DMS53 treated with DMSO at 0.1 percent for 48 hours (cell line): ENCODE results near the gene KIF26B.
"Not testable (repeated sequence)": the region's sequence is repeated elsewhere in the genome, so short reads cannot be mapped to it uniquely, and the experiment has no call there.

Experiments used
- DNase-seq: peaks from one replicate; lab custom pipeline; 2025; ENCODE audit not compliant: unreplicated experiment; lab: John Stamatoyannopoulos, UW

The KIF26B gene

DNA sequence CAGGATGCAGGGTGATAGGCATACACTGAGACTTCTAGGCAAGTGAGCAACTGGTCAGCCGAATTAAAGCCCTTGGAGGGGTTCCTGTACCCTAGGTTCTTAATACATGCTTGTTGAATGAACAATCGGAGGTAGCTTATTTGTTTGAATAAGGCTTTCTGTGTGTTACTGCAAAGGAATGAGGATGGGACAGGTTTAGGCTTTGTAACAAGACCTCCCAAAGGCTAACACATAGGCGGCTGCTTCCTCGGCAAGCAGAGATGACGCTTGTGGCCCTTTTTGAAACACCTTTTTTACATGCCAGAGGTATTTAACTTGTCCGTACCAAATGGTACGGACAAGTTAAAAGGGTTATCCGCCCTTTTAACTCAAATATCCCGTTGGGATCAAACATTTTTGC, 511.6 kb downstream of the KIF26B start:
- no peak for DNase-seq

DNA sequence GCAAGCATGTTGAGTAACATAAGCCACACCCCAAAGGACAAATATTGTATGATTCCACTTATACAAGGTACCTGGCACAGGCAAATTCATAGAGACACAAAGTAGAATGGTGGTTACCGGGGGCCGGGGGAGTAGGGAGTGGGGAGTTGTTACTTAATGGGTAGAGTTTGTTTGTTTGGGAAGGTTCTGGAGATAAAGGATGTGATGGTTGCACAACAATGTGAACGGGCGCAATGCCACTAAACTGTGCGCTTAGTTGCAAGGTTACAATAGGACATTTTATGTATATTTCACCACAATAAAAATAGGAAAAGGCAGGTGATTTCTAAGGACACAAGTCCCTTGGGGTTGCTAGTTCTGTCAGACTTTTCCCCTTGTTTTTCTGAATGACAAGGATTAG, 516.6 kb downstream of the KIF26B start:
- DNase-seq: no peak

- no peak for DNase-seq
Observed at GRCh38 chr1:245671966-245672767, 517.4 kb downstream of the KIF26B start.

GRCh38 chr1:245672836-245673656, 518.3 kb downstream of the KIF26B start:
- not testable (repeated sequence) for DNase-seq

DNA sequence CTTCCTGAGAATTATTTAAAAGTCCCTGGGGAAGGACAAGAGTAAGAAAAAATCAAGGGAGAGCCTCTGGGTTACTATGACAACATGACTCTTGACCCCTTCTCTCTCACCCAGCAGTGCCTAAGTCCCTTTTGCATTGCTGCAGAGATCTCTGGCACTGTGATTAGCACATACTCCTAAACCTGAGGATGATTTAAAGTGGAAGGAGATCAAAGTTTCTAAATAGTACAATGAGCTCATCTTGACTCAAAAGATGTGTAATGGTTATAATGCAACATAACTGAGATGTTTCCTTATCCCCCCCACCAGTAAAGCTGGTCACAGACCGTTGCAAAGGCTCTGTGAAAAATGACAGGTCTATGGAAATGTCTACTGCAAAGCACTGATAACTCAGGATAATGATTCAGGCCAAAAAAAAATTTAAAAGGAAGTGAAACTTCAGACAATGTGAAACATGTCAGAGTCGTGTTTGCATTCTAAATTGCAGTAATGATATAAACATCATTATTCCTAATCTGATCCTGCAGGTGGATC, 519.2 kb downstream of the KIF26B start:
- DNase-seq: no peak

DNA sequence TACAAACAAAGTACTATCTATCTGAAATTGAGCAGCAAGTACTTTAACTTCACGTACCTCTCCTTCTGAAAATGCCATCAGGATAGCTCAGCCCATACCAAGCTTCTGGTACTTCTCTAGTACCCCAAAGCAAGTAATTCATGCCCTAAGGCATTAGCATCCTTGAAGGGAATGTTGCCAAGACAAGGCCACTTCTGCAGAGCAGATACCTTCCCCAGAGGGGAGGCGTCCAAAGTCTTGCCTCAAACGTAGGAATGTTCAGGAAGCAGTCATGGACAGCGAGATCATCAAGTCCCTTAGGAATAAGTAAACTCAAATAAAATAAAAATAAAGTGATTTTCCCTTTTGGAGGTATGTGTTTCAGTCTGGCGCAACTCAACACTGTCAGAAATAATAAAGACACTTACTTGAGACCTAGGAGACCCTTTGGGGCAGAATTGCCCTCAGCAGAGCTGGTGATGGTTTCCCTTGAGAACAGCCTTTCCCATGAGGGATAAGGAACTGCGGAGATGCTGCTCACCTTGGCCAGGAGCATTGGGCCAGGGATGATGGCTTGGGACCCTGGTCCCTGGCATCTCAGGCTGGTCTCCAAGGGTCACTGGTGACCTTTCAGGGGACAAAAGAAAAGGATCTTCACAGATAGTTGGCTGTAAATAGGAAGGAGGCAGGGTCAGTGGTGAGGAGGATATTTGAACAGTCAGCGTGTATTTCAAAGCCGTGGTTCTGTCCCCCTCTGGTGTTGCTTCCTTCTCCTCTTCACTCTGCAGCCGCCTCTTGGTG, 522.9 kb downstream of the KIF26B start:
- DNase-seq: no peak

- DNase-seq: no peak
Observed at GRCh38 chr1:245678860-245679411, 524.2 kb downstream of the KIF26B start.

GRCh38 chr1:245679821-245680780, 525.3 kb downstream of the KIF26B start:
- DNase-seq: no peak

GRCh38 chr1:245682638-245683628, 528.1 kb downstream of the KIF26B start:
- no peak for DNase-seq

DNA sequence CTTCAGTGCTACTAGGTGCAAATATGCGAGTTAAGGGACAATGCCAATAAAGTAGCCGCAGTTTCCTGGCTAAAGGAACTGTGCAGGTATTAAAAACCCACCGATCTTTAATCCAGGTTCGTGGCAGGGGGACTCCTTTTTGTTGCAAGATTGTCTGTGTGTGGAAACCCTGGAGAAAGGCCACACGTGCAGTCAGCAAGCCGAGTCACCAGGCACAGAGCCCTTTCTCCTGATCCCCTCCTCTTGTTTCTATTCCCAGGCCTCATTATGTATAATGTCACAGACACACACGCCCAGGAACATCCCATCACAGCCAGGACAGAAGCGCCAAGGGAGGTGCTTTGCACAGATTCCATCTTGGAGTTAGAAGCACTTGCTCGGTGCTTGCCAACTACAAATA, 528.9 kb downstream of the KIF26B start:
- DNase-seq: no peak

GRCh38 chr1:245684166-245684565, 529.4 kb downstream of the KIF26B start:
- DNase-seq: no peak

DNA sequence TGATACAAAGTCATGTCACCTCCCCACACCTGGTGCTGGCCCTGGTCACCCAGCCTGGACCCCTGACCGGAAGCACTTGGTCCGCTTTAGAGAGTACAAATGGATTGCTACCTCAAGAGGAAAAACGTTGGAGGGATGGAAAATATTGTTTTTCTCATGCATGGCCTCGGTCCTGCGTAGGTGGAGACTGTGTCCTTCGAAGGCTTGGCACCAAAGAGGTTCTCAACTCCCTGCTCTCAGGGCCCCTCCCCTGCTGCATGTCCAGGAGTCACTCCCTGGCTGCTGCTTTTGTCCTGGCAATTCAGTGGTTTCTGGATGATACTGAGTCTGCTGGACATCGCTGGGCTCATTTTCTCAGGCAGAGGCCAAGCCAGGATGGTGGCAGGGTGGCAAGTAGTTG, 529.8 kb downstream of the KIF26B start:
- no peak for DNase-seq

DNA sequence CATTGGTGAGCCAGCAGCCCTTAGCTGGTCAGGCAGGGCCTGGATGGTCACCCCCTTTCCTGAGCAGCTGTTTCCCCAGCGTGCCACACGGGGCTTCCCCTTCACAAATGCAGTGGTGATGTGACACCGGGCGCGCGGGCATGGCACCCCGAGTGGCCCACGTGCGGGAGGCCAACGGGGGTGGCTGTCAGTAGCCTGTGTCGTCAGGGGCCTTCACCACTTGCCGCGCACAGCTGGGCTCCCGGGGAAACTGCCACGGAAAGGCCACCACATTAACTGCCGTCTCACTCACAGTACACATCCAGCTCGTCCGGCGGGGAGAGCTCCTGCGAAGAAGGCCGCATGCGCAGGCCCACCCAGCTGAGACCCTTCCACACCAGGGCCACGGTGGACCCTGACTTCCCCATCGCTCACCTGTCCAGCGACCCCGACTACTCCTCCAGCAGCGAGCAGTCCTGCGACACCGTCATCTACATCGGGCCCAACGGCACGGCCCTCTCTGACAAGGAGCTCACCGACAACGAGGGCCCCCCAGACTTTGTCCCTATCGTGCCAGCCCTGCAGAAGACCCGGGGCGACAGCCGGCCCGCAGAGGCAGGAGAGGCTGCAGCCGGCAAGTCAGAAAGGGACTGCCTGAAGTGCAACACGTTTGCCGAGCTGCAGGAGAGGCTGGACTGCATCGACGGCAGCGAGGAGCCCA, 530.5 kb downstream of the KIF26B start:
- DNase-seq: no peak

- DNase-seq: no peak
Observed at GRCh38 chr1:245686006-245686405, 531.2 kb downstream of the KIF26B start.

- no peak for DNase-seq
Observed at GRCh38 chr1:245686446-245687030, 531.8 kb downstream of the KIF26B start.

GRCh38 chr1:245687152-245687635, 532.4 kb downstream of the KIF26B start:
- no peak for DNase-seq
